ENCODE results near the gene RALGAPB.

The RALGAPB gene

DNA sequence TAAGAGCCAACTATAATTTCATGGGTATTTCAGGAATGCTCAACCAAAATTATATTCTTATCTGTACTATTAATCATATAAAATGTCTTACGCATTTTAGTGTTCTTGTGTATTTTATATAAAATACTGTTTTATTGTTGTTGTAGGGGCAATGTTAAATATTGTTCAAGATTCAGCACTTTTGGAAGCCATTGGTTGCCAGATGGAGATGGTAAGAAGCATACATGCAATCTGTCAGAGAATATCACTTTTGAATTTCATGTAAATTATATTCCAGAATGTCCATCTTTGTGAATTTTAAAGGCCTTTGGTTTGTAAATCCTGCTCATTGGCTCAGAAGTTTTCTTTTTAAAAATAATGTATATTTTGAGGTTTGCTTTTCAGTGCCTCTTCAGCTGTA lies 58.4 kb downstream of the RALGAPB start:
- no peak for DNase-seq (ENCODE audit: low read depth)
- no peak overlapping the region for H3K4me3 ChIP-seq (ENCODE audit: low read depth, low read length)
- TF ChIP-seq, protein P1, sequence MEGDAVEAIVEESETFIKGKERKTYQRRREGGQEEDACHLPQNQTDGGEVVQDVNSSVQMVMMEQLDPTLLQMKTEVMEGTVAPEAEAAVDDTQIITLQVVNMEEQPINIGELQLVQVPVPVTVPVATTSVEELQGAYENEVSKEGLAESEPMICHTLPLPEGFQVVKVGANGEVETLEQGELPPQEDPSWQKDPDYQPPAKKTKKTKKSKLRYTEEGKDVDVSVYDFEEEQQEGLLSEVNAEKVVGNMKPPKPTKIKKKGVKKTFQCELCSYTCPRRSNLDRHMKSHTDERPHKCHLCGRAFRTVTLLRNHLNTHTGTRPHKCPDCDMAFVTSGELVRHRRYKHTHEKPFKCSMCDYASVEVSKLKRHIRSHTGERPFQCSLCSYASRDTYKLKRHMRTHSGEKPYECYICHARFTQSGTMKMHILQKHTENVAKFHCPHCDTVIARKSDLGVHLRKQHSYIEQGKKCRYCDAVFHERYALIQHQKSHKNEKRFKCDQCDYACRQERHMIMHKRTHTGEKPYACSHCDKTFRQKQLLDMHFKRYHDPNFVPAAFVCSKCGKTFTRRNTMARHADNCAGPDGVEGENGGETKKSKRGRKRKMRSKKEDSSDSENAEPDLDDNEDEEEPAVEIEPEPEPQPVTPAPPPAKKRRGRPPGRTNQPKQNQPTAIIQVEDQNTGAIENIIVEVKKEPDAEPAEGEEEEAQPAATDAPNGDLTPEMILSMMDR (IDR thresholded peaks at IDR 0.05; ENCODE audit: control insufficient read depth, extremely low read depth, insufficient read depth), result no peak

DNA sequence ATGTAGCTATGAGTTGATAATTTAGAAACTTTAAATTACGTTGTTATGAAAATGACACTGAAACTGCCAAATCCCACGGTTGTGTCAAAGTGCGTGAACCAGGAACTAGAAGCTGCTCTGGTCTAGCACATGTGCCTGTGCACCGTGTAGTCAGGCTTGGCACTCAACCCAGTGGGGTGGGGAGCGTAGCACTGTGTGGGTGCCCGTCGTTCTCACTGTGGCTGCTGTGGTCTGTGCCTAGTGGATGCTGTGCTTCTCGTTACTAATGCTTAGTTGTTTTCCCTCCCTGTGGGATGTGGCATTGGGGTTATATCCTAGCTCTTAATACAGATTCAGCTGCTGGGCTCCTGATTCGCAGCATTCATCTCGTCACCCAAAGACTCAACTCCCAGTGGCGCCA lies 62.1 kb downstream of the RALGAPB start:
- TF ChIP-seq, protein P1 (IDR thresholded peaks at IDR 0.05; ENCODE audit: control insufficient read depth, extremely low read depth, insufficient read depth), result no peak
- H3K4me3 ChIP-seq (ENCODE audit: low read depth, low read length), result no peak overlapping the region
- DNase-seq (ENCODE audit: low read depth), result no peak

DNA sequence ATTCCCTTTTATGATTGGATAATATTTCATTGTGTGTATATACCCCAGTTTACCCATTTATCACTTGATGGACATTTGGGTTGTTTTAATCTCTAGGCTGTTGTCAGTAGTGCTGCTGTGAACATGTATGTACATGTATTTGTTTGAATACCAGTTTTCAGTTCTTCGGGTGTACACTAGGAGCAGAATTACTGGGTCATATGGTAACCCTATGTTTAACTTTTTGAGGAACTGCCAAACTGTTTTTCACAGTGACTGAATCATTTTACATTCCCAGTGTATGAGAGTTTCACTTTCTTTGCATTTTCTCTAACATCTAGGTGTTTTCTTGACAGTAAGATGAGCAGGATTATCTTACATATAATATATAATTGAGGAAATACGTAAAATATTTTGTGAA lies 63.7 kb downstream of the RALGAPB start:
- no peak for DNase-seq (ENCODE audit: low read depth)
- TF ChIP-seq, protein P1 (IDR thresholded peaks at IDR 0.05; ENCODE audit: control insufficient read depth, extremely low read depth, insufficient read depth), result no peak

DNA sequence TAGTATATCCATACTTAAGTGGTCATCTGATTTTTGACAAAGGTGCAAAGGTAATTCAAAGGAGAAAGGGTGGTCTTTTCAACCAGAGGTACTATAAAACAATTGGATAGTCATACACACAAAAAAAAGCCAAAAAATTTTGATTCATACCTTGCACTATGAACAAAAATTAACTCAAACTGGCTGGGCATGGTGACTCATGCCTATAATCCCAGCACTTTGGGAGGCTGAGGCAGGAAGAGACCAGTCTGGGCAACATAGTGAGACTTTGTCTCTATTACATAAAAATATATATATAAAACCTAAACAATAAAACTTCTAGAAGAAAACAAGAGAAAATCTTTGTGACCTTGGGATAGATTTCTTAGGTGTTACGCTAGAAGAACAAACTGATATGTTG lies 64.5 kb downstream of the RALGAPB start:
- H3K4me3 ChIP-seq (ENCODE audit: low read depth, low read length), result no peak overlapping the region
- DNase-seq (ENCODE audit: low read depth), result no peak
- TF ChIP-seq, protein P1 (IDR thresholded peaks at IDR 0.05; ENCODE audit: control insufficient read depth, extremely low read depth, insufficient read depth), result no peak

More for the DNA sequence above, 63.7 kb downstream of the RALGAPB start:
- H3K4me3 ChIP-seq (ENCODE audit: low read depth, low read length), result no peak overlapping the region

DNA sequence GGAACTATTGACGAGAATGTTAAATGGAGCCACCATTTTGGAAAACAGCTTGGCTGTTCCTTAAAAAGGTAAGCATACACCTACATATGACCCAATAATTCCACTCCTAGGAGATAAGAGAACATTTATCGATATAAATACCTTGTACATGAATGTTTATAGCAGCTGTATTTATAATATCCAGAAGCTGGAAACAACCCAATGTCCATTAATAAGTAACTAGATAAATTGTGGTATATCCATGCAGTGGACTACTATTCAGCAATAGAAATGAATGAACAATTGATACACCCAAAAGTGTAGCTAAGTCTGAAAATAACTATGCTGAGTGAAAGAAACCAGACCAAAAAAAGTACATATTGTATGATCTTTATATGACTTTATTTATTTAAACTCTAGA lies 66.1 kb downstream of the RALGAPB start:
- TF ChIP-seq, protein P1 (IDR thresholded peaks at IDR 0.05; ENCODE audit: control insufficient read depth, extremely low read depth, insufficient read depth), result no peak
- no peak overlapping the region for H3K4me3 ChIP-seq (ENCODE audit: low read depth, low read length)
- DNase-seq (ENCODE audit: low read depth), result no peak

DNA sequence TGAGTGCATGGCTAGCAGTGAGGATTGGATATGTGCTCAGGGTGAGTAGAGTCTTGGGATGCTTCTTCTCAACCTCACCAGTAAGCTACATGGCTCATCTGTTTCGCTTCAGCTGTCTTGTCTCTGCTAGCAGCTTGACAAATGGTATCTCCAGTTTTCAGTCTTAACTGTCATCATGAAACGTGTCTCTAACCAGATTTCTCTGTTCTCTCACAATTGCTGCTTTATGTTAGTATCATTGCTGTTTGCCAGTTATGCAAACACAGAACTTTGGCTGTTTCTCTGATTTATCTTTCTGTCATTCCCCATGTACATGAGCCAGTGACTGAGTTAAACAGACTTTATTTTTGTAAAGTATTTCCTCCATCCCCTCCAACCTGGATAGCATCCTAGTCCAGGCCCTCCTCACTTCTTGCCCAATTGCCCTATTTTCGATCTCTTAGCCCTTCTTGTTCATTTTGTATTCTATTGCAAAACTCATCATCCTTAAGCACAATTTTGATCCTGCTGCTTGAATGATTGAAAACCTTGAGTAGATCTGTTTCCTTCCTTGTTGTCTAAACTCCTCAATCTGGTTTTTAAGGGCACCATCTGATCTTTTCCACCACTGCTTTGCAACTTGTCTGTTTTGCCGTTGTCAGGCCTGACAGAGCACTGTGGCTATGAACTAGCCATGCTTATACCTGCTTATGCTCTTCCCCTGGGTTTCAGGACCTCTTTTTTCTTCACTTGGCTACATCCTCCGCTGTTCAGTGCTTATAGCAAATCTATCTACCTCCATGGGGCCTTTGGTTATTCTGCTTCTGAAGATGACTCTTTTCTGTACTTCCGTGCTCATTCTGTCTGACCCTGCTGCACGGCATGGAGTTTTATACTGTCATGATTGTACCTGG lies 70.6 kb downstream of the RALGAPB start:
- DNase-seq (ENCODE audit: low read depth), result no peak
- TF ChIP-seq, protein P1 (IDR thresholded peaks at IDR 0.05; ENCODE audit: control insufficient read depth, extremely low read depth, insufficient read depth), result no peak
- H3K4me3 ChIP-seq (ENCODE audit: low read depth, low read length), result no peak overlapping the region

DNA sequence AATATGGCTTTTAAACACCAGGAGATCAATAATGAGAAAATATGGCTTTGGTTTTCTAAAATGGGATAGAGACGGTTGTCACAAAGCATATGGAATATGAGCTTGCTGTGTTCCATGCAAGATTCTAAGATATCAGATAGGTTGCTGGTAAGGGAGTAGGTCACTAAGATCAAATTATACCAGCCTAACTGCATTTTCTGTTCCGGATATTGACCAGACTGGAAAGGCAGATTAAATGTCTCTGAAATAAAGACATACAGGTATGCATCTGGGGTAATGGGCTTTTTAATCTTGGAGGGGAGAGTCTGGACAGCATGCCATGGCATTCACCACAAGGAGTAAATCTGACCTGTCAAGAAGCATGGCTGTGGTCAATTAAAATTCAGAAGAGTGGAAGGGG lies 73.1 kb downstream of the RALGAPB start:
- DNase-seq (ENCODE audit: low read depth), result no peak
- TF ChIP-seq, protein P1 (IDR thresholded peaks at IDR 0.05; ENCODE audit: control insufficient read depth, extremely low read depth, insufficient read depth), result no peak
- no peak overlapping the region for H3K4me3 ChIP-seq (ENCODE audit: low read depth, low read length)
